Measurements from ENCODE around the gene RAB18. TPM values are rescaled to one million over a fixed set of nuclear protein-coding genes. Genes with fewer than 3 reads are reported as not detected.
"Not testable (repeated sequence)": the region's sequence is repeated elsewhere in the genome, so short reads cannot be mapped to it uniquely, and the experiment has no call there.

RAB18 gene
- total and polyA plus RNA-seq, 10 donors, result 21.2 to 104 (median 52.2) TPM

DNA sequence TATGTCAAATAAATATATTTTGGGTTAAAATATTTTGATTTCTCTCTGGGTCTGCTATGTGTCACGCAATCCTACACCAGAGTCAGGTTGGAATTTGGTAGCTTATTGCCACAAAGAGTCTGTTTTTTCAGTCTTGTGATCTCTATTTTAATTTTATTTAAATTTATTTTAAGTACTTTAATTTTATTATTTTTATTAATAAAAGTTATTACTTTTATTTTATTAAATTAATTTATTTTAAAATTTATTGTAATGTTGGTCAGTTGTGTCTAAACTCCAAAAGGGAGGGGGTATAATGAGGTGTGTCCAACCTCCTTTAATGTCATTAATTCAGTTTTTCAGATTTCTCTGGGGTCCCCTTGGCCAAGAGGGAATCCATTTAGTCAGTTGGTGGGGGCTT is 42.8 kb upstream of the RAB18 start:
- Histone ChIP-seq H3K4me3 (no peak overlapping the region), H3K27me3 (replicated peaks in 1 of 7) (no peaks in the 10 kb centered on the region), H3K9me3 (no peaks in the 10 kb centered on the region), H3K4me1 (peaks cover 0 to 38% (median 4%) of the 10 kb centered on the region in 6 donors), H3K36me3 (no peaks in the 10 kb centered on the region), H3K27ac (no peak overlapping the region)
- no peak for DNase-seq
- intact Hi-C loops (cut with DNase I; ENCODE audit: low total_unique reads), result no loop called here
- no peak for TF ChIP-seq POLR2AphosphoS5 (IDR thresholded peaks at IDR 0.05)
- TF ChIP-seq, protein P1, sequence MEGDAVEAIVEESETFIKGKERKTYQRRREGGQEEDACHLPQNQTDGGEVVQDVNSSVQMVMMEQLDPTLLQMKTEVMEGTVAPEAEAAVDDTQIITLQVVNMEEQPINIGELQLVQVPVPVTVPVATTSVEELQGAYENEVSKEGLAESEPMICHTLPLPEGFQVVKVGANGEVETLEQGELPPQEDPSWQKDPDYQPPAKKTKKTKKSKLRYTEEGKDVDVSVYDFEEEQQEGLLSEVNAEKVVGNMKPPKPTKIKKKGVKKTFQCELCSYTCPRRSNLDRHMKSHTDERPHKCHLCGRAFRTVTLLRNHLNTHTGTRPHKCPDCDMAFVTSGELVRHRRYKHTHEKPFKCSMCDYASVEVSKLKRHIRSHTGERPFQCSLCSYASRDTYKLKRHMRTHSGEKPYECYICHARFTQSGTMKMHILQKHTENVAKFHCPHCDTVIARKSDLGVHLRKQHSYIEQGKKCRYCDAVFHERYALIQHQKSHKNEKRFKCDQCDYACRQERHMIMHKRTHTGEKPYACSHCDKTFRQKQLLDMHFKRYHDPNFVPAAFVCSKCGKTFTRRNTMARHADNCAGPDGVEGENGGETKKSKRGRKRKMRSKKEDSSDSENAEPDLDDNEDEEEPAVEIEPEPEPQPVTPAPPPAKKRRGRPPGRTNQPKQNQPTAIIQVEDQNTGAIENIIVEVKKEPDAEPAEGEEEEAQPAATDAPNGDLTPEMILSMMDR (IDR thresholded peaks at IDR 0.05 in 8 of 11, conservative IDR thresholded peaks at IDR 0.05 in 3 of 11), result no peak
- TF ChIP-seq POLR2A (IDR thresholded peaks at IDR 0.05), result no peak
- WGBS, 5 donors, result 90 to 100% (median 95%) methylated on average over 1 of the region's 1 CpG

DNA sequence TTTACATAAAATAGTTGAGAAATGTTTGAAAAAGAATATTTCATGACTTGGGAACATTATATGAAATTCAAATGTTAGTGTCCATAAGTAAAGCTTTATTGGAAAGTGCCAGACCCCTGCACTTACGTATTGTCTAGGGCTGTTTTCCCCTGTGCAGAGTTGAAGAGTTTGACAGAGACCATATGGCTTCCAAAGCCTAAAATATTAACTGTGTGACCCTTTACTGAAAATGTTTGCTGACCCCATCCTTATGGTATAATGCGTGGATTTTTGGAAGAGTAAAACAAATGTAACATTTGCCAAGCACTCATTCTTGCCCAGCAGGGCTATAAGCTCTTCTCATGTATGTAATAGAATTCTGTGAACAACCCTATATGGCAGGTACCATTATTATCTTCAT is 40.1 kb upstream of the RAB18 start:
- Histone ChIP-seq H3K27me3 (replicated peaks in 1 of 7) (no peaks in the 10 kb centered on the region), H3K27ac (peak overlapping the region in 7 of 8 donors; percentile 7 to 89 (median 82)), H3K36me3 (no peaks in the 10 kb centered on the region), H3K4me1 (peaks cover 0 to 29% (median 3%) of the 10 kb centered on the region in 6 donors), H3K4me3 (no peak overlapping the region), H3K9me3 (no peaks in the 10 kb centered on the region)
- intact Hi-C loops (cut with DNase I; ENCODE audit: low total_unique reads), result no loop called here
- no peak for DNase-seq
- 47 to 76% (median 67%) methylated on average over 2 of the region's 2 CpGs for WGBS, 5 donors
- no peak for TF ChIP-seq POLR2AphosphoS5 (IDR thresholded peaks at IDR 0.05)
- TF ChIP-seq POLR2A (IDR thresholded peaks at IDR 0.05), result no peak
- TF ChIP-seq, protein P1 (IDR thresholded peaks at IDR 0.05 in 8 of 11, conservative IDR thresholded peaks at IDR 0.05 in 3 of 11), result no peak

DNA sequence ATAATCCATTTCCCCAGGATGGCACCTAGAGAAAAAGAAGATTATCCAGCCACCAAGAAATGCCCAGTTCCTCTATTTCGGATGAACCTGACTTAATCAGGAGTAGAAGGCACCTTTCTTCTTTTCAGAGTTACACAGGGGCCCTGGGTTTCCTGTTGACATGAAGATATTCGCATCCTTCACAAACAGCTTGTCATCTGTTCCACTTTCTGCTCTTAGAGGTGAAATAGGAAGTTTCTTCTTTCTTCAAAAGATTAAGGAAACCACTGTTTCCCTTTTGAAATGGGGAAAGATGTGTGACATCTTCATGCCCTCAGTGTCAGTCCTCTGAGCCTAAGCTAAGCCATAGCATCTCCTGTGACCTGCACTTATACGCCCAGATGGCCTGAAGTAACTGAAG is 39.1 kb upstream of the RAB18 start:
- Histone ChIP-seq H3K4me1 (peaks cover 0 to 26% (median 3%) of the 10 kb centered on the region in 6 donors), H3K4me3 (peak overlapping the region in 1 of 8 donors; percentile 10), H3K27me3 (replicated peaks in 1 of 7) (no peaks in the 10 kb centered on the region), H3K36me3 (no peaks in the 10 kb centered on the region), H3K27ac (peak overlapping the region in 7 of 8 donors; percentile 63 to 89 (median 82)), H3K9me3 (no peaks in the 10 kb centered on the region)
- 18 to 35% (median 26%) methylated on average over 3 of the region's 3 CpGs for WGBS, 5 donors
- intact Hi-C loops (cut with DNase I; ENCODE audit: low total_unique reads), result no loop called here
- TF ChIP-seq, protein P1 (IDR thresholded peaks at IDR 0.05 in 8 of 11, conservative IDR thresholded peaks at IDR 0.05 in 3 of 11), result no peak
- peak in 1 of 3 donors; percentile 28 for TF ChIP-seq POLR2AphosphoS5 (IDR thresholded peaks at IDR 0.05)
- DNase-seq, result no peak

DNA sequence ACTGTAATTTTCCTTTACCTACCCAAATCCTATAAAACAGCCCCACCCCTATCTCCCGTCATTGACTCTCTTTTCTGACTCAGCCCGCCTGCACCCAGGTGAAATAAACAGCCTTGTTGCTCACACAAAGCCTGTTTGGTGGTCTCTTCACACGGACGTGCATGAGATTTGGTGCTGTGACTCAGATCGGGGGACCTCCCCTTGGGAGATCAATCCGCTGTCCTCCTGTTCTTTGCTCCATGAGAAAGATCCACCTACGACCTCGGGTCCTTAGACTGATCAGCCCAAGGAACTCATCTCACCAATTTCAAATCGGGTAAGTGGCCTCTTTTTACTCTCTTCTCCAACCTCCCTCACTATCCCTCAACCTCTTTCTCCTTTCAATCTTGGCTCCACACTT is 38.5 kb upstream of the RAB18 start:
- Histone ChIP-seq H3K4me1 (peaks cover 0 to 26% (median 3%) of the 10 kb centered on the region in 6 donors), H3K27ac (peak overlapping the region in 7 of 8 donors; percentile 63 to 89 (median 82))
- H3K27me3 ChIP-seq (replicated peaks in 1 of 7); H3K36me3 ChIP-seq; H3K9me3 ChIP-seq; intact Hi-C loops (cut with DNase I; ENCODE audit: low total_unique reads); H3K4me3 ChIP-seq; DNase-seq: not testable (repeated sequence)
- 82 to 91% (median 85%) methylated on average over 8 to 9 of the region's 9 CpGs for WGBS, 5 donors

DNA sequence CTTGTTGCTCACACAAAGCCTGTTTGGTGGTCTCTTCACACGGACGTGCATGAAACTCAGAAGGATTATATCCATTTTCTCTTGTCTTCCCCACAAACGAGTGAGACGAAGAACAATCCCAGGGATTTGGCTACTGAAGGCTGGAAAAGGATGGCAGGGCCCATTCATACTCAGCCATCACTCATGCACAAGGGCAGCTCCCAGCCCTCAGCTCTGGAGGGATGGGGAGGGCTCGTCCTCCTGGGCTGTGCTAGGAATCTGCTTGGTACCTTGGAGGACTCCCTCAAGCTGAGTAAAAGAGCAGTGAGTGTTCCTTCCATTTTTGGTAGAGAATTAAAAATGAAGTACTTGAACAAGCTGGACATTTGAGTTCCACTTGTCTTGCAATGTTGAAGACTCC is 33.2 kb upstream of the RAB18 start:
- no peak for DNase-seq
- Histone ChIP-seq H3K27ac (no peak overlapping the region), H3K9me3 (no peaks in the 10 kb centered on the region), H3K4me3 (no peak overlapping the region), H3K27me3 (replicated peaks in 1 of 7) (no peaks in the 10 kb centered on the region), H3K36me3 (no peaks in the 10 kb centered on the region), H3K4me1 (no peaks in the 10 kb centered on the region)
- intact Hi-C loops (cut with DNase I; ENCODE audit: low total_unique reads), result no loop called here
- WGBS, 5 donors, result 62 to 79% (median 73%) methylated on average over 5 of the region's 5 CpGs
- TF ChIP-seq, protein P1 (IDR thresholded peaks at IDR 0.05 in 8 of 11, conservative IDR thresholded peaks at IDR 0.05 in 3 of 11), result no peak
- TF ChIP-seq POLR2AphosphoS5 (IDR thresholded peaks at IDR 0.05) (no peak), POLR2A (IDR thresholded peaks at IDR 0.05) (no peak)

Data from spleen (tissue), 11 donors.